ENCODE data around the gene PPP4R1.

The PPP4R1 gene

DNA sequence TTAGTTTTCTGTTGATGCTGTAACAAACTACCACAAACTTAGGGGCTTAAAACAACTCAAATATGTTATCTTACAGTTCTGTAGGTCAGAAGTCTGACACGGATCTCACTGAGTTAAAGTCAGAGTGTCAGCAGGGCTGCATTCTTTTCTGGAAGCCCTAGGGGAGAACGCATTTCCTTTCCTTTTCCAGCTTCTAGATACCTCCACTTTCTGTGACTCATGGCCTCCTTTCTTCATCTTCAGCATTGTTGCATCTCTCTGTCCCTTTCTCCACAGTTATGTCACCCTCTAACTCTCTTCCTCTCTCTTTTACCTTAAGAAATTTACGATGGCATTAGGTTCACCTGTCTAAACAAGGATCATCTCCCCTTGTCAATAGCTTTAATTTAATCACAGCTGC is 13.3 kb upstream of the PPP4R1 start:
- no peak for TF ChIP-seq CTCF (IDR thresholded peaks at IDR 0.05; ENCODE audit: extremely low read depth, missing control alignments)
- DNase-seq (ENCODE audit: low spot score), result no peak

DNA sequence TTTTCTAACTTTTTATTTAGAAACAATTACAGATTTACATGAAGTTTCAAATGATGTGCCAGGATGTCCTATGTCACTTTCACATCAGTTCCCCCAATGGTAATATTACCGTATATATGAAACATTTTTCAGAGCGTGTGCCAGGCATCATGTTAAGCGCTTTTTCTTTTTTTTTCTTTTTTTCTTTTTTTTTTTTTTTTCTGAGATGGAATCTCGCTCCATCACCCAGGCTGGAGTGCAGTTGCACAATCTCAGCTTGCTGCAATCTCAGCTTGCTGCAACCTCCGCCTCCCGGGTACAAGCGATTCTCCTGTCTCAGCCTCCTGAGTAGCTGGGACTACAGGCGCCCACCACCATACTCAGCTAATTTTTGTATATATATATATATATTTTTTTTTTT is 5.6 kb upstream of the PPP4R1 start:
- no peak for TF ChIP-seq CTCF (IDR thresholded peaks at IDR 0.05; ENCODE audit: extremely low read depth, missing control alignments)
- no peak for DNase-seq (ENCODE audit: low spot score)

DNA sequence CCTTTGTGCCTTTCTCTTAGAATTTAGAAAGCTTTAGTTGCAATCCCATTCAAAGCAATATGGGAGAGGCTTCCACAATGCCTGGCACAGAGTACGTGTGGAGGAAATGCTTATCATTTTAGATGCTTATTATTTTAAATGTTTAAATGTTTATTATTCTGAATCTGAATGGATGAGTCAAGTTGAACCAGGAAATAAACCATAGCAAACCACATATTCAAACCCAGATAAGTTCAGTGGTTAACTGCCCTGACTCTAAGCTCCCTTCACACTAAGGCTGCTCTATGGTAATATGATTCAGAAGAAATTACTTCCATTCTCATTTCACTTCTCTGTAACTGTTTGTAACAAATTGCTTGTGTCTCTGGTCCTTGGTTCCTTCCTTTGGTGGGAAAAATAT is 5.2 kb upstream of the PPP4R1 start:
- no peak for DNase-seq (ENCODE audit: low spot score)

DNA sequence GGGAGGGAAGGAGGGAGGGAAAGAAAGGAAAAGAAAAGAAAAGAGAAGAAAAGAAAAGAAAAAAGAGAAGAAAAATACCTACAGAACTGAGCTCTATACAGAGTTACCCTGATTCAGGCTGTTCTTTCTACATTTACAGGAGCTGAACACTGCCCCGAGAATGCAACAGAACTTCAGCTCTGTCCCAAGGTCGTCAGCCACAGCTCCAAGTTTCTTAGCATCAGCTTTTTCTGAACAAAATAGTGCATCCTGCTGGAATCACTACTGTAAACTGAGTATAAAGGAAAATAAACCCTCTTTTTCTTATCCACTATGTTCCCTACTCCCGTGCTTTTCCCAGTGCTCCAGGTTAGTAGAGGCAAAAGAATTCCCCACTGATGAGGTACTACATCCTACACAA is 4.7 kb upstream of the PPP4R1 start:
- no peak for TF ChIP-seq CTCF (IDR thresholded peaks at IDR 0.05; ENCODE audit: extremely low read depth, missing control alignments)
- no peak for DNase-seq (ENCODE audit: low spot score)

More for the DNA sequence above, 5.2 kb upstream of the PPP4R1 start:
- no peak for TF ChIP-seq CTCF (IDR thresholded peaks at IDR 0.05; ENCODE audit: extremely low read depth, missing control alignments)

DNA sequence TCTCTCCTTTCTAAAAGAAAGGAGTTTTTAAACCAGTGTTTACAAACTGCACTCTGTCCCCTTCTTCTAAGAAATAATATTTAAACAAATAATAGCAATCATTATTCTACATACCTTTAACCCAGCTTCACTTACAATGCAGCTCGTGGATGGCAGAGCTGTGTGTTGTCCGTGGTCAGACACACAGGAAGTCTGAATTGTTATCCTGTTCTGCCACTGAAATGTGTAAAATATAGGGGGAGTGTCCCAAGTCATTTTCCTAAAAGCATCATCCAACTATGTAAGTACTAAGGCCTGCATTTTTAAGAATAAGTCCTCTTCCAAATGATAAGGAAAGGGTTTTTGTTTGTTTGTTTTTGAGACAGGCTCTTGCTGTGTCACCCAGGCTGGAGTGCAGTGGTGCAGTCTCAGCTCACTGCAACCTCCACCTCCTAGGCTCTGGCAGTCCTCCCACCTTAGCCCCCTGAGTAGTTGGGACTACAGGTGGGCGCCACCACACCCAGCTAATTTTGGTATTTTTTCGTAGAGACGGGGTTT is 2.7 kb upstream of the PPP4R1 start:
- no peak for DNase-seq (ENCODE audit: low spot score)
- no peak for TF ChIP-seq CTCF (IDR thresholded peaks at IDR 0.05; ENCODE audit: extremely low read depth, missing control alignments)

DNA sequence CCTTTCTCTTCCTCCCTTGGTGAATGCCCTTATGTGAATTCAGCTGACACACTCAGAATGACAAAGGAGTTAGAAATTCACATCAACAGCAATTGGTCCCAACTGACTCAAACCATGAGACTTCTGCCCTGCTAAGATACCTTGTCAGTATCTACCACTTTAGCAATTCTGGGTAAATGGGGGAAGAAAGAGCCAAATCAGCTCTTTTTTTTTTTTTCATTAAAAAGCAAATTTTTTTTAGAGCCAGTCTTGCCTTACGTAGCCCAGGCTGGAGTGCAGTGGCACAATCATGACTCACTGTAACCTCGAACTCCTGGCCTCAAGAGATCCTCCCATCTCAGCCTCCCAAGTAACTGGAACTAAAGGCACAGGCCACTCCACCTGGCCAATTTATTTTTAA is 1.7 kb upstream of the PPP4R1 start:
- no peak for DNase-seq (ENCODE audit: low spot score)
- TF ChIP-seq CTCF (IDR thresholded peaks at IDR 0.05; ENCODE audit: extremely low read depth, missing control alignments), result no peak

DNA sequence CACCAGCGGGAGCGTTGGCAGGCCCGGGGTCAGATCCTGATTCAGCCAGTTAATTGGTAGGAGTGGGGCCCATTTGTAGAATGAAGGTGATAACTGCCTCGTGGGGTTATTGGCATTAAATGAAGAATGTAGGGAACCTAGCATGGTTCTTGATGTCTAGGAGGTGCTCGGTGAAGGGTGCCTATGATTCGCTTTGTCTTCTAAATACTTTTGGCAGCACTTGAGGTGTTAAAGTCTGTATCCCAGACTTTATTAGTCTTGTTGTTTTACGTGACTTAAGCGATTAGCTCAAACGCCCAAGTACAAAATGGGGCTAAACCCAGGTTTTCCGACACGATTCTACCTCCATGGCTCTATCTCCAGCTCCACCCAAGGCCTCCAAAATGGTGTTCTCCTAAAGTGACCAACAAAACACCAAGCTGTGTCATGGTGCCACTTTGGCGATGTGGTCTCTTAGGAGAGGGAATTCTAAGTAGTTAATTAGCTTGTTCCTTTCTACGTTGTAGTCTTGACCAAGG is 980 bp upstream of the PPP4R1 start:
- DNase-seq (ENCODE audit: low spot score), result no peak
- TF ChIP-seq CTCF (IDR thresholded peaks at IDR 0.05; ENCODE audit: extremely low read depth, missing control alignments), result no peak
